GM19372 (cell line): Measurements from ENCODE around the gene CAMK2G.
A peak's percentile ranks its signal among the peaks of the same experiment; 100 is the strongest.
"Not testable (repeated sequence)": the region's sequence is repeated elsewhere in the genome, so short reads cannot be mapped to it uniquely, and the experiment has no call there.

Experiments
- ATAC-seq: cut with Tn5 transposase; IDR thresholded peaks from one replicate; pipeline ENCODE4 v1.9.1; 2021; ENCODE audit warnings: mild to moderate bottlenecking, low read depth, moderate library complexity; ENCODE audit not compliant: unreplicated experiment

Gene CAMK2G

DNA sequence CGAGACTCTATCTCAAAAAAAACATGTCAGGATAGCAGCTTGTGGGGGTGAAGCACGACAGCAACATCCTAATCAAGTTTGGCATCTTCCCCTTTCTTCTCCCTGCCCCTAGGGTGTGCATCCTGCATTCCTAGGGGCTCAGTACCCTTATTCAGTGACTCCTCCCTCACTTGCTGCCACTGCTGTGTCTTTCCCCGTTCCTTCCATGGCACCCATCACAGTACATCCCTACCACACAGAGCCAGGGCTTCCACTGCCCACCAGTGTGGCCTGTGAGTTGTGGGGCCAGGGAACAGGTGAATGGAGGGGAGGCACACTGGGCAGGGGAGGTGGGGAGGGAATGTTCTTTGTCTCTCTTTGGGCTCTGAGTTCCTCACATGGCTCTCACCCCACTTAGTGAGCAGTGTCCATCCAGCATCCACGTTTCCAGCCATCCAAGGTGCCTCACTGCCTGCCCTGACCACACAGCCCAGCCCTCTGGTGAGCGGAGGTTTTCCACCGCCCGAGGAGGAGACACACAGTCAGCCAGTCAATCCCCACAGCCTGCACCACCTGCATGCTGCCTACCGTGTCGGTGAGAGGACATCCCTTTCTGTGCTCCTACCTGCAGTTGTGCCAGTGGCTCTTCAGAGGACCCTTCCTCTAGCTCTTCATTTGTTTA is 74.3 kb downstream of the CAMK2G start:
- ATAC-seq = no peak

DNA sequence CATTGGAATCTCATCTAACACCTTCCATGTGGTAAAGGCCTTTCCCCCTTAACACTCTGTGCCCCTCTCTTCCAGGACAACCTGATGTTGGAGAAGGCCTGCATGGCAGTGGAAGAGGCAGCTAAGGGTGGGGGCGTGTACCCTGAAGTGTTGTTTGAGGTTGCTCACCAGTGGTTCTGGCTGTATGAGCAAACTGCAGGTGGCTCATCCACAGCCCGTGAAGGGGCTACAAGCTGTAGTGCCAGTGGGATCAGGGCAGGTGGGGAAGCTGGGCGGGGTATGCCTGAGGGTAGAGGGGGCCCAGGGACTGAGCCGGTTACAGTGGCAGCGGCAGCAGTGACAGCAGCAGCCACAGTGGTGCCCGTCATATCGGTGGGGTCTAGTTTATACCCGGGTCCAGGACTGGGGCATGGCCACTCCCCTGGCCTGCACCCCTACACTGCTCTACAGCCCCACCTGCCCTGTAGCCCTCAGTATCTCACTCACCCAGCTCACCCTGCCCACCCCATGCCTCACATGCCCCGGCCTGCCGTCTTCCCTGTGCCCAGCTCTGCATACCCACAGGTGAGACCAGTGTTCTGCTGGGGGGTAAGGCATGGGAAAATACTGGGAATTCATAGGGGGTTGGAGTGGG is 75.3 kb downstream of the CAMK2G start:
- ATAC-seq = no peak

DNA sequence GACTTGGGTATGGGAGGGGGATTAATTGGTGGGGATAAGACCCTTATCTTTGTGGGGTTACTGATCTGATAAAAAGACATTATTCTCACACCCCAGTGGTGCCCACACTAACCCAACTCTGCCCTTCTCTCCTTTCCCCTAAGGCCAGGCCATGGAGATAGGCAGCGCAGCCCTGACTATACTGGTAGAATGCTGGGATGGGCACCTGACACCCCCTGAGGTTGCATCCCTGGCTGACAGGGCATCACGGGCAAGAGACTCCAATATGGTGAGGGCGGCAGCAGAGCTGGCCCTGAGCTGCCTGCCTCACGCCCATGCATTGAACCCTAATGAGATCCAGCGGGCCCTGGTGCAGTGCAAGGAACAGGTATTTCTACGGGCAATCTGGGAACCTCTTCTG is 76.3 kb downstream of the CAMK2G start:
- no peak for ATAC-seq

DNA sequence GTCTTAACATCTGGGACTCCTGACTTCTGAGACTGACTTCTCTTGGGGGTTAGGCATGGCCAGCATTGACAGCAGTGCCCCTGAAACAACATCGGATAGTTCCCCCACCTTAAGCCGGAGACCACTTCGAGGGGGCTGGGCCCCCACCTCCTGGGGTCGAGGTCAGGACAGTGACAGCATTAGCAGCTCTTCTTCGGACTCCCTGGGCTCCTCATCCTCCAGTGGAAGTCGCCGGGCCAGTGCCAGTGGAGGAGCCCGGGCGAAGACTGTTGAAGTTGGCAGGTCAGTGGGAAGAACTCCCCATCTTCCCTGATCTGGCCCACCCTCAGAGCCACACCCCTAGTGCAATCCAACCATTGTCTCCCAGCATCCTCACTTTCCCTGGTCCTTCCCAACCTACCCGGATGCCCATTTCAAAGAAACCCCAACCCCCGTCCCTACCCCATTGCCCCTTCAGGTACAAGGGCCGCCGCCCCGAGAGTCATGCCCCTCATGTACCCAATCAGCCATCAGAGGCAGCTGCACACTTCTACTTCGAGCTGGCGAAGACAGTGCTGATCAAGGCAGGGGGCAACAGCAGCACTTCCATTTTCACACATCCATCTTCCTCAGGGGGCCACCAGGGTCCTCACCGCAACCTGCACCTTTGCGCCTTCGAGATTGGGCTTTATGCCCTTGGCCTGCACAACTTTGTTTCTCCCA is 76.9 kb downstream of the CAMK2G start:
- ATAC-seq = no peak

DNA sequence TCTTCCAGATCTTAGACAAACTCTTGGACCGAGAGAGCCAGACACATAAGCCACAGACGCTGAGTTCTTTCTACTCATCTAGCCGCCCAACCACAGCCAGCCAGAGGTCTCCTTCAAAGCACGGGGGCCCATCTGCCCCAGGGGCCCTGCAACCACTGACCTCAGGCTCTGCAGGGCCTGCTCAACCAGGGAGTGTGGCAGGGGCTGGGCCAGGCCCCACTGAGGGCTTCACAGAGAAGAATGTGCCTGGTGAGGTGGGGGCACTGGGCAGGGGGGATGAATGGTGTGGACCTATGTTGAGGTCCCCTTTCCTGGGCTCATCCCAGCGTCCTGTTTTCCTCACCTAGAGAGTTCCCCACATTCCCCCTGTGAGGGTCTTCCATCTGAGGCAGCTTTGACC is 77.6 kb downstream of the CAMK2G start:
- no peak for ATAC-seq

DNA sequence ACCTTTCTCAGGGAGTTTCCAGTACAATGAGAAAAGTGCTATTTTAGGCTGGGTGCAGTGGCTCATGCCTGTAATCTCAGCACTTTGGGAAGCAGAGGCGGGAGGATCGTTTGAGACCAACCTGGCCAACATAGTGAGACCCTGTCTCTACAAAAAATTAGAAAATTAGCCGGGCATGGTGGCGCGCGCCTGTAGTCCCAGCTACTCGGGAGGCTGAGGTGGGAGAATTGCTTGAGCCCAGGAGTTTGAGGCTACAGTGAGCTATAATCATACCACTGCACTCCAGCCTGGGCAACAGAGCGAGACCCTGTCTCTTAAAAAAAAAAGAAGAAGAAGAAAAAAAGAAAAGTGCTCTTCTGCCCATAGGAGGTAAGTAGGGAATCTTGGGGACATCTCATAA is 78.3 kb downstream of the CAMK2G start:
- not testable (repeated sequence) for ATAC-seq

DNA sequence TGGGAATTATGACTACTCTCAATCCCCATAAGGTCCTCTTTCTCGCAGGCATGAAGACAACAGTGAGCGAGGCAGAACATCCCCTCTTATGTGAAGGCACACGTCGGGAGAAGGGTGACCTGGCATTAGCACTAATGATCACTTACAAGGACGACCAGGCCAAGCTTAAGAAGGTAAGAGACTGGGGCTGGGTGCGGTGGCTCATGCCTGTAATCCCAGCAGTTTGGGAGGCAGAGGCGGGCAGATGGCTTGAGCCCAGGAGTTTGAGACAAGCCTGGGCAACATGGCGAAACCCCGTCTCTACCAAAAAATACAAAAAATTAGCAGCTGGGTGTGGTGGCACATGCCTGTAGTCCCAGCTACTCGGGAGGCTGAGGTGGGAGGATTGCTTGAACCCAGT is 78.9 kb downstream of the CAMK2G start:
- not testable (repeated sequence) for ATAC-seq

DNA sequence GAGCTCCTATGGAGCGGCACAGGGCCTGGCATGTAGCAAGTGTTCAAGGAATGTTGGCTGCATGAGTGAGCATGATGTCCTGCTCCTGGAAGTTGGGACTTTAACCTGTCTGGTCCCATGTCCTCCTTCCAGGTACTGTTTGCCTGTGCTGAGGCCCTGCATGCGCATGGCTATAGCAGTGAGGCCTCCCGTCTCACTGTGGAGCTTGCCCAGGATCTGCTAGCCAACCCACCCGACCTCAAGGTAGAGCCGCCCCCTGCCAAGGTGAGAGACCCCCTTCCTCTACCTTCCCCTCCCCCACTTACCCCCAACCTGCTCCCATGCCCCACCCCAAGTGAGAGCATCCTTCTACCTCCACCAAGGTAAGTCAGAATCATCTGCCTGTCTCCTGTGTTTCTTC is 80.9 kb downstream of the CAMK2G start:
- ATAC-seq = no peak

DNA sequence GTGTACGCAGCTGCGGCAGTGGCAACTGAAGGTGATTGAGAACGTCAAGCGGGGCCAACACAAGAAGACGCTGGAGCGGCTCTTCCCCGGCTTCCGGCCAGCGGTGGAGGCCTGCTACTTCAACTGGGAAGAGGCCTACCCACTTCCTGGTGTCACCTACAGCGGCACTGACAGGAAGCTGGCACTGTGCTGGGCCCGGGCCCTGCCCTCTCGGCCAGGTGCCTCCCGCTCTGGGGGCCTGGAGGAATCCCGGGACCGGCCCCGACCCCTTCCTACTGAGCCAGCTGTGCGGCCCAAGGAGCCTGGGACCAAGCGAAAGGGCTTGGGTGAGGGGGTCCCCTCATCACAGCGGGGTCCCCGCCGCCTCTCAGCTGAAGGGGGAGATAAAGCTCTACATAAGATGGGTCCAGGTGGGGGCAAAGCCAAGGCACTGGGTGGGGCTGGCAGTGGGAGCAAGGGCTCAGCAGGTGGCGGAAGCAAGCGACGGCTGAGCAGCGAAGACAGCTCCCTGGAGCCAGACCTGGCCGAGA is 82.4 kb downstream of the CAMK2G start:
- no peak for ATAC-seq

DNA sequence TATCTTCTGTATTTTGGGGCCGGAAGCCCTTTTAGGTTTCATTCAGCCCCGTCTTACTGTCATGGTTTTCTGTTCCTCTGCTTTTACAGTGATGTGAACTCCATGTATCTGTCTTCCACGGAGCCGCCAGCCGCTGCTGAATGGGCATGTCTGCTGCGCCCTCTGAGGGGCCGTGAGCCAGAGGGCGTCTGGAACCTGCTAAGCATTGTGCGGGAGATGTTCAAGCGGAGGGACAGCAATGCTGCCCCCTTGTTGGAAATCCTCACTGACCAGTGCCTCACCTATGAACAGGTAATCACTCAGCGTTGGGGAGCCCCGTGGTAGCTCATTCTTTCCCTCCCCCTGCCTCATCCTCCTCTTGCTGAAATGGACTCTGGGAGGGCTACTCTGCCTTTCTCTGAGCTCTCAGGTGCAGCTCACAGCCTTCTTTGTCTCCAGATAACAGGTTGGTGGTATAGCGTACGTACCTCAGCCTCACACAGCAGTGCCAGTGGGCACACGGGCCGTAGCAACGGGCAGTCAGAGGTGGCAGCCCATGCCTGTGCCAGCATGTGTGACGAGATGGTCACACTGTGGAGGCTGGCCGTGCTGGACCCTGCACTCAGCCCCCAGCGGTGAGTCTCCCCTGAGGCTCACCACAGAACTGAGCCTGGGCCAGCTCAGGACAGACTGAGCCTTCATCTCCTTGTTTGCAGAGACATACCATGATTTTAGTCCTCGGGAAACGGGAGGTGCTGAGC is 83.3 kb downstream of the CAMK2G start:
- ATAC-seq = no peak

DNA sequence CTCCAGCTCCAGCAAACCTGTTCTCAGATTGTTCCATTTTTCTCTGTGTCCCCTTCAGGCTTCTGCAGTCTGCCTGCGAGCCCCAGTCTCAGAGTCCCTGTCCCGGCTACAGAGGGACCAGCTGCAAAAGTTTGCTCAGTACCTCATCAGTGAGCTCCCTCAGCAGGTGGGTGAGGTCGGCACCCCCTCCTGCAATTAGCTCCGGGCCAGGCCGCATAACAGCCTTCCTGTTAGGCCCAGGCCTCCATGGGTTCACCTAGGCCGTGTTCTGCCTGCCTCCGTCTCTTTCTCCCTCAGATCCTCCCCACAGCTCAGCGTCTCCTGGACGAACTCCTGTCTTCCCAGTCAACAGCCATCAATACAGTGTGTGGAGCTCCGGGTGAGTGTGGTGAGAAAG is 84.7 kb downstream of the CAMK2G start:
- ATAC-seq = no peak

DNA sequence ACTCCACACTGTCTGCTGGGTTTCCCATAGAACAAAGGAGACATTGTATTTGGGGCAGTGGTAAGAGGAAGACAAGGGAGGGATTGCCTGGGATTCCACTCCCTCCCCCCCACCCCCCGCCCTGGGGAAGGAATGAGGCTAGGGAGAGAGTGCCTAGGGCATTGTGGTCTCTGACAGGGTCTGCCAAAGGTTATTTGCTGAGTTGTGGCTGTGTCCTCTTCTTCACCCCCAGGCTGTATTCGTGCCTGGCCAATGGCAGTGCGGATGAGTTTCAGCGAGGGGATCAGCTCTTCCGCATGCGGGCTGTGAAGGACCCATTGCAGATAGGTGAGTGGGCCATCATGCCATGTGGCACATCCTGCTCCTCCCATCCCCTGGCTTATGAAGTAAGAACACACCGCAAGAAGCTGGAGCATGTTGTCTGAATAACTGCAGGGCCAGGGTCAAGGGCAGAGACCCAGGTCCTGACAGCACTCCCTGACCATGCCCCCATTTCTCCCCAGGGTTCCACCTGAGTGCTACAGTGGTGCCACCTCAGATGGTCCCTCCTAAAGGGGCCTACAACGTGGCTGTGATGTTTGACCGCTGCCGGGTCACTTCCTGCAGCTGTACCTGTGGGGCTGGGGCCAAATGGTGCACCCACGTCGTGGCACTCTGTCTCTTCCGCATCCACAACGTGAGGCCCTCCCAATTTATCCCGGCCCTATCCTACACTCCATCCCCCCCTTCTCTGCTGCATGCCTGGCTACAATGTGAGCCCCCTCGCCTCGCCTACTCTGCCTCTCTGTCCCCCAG is 85.3 kb downstream of the CAMK2G start:
- ATAC-seq = no peak

DNA sequence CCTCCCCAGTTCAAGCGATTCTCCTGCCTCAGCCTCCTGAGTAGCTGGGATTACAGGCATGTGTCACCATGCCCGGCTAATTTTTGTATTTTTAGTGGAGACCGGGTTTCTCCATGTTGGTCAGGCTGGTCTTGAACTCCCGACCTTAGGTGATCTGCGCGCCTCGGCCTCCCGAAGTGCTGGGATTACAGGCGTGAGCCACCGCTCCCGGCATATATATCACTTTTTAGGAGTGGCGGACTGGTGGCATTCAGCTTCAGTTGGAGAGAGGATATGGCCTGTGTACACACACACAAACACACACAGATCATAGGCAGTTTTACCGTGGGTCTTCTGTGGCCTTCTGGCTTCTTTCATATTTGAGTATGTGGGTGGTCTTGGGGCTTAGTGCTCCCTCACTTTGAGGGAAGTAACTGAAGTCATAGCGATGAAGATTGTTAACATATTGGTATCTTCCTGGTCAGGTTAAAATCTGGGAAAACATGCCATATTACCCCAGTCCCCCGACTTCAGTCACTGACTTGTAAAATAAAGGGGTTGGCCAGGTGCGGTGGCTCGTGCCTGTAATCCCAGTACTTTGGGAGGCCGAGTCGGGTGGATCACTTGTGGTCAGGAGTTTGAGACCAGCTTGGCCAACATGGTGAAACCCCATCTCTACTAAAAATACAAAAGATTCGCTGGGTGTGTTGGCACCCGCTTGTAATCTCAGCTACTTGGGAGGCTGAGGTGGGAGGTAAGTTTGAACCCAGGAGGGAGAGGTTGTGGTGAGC is 87.1 kb downstream of the CAMK2G start:
- ATAC-seq = not testable (repeated sequence)

DNA sequence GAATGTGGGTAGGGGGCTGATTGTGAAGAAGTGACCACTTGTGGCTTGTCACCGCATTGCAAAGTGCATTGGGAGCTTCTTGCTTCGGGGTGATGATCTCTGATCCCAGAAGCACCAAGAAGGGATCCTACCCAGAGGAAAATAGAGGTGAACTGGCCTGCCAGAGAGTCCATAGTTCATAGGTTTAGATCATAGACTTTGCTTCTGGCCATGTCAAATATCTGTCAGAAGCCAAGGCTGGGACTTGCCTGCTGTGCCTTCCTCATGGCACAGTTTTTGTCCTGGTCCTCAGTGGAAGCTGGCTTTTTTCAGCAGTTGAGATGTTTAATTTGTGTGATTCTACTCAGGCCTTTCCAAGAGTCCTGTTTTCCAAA is 87.9 kb downstream of the CAMK2G start:
- ATAC-seq = no peak

DNA sequence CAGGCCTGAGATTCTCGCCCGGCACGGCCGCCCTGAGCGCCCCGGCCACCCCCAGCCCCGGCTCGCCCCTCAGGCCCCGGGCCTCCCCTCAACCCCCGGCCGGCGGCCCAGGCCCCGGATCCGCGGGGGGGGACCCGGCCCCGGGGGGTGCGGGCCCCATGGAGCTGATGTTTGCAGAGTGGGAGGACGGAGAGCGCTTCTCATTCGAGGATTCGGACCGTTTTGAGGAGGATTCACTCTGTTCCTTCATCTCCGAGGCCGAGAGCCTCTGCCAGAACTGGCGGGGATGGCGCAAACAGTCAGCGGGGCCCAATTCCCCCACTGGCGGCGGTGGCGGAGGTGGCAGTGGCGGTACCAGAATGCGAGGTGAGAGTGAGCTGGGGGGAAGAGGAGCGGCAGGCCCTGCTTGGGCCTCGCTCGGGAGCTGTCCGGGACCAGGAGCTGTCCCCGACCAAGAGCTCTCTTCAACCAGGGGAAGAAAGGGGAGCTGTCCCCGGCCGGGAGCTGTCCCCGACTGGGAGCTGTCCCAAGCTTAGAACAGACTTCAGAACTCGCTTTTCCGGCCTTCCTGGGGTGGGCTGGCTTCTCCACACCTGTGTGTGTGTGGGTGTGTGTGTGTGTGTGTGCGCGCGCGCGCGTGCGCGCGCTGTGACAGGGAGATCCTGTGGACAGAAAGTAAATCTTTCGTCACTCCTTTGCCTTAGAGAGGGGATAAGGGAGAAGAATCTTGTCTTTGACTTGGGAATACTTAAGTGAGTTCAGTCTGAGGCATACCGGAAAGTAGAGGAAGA is 88.4 kb downstream of the CAMK2G start:
- ATAC-seq = peak; percentile 19

DNA sequence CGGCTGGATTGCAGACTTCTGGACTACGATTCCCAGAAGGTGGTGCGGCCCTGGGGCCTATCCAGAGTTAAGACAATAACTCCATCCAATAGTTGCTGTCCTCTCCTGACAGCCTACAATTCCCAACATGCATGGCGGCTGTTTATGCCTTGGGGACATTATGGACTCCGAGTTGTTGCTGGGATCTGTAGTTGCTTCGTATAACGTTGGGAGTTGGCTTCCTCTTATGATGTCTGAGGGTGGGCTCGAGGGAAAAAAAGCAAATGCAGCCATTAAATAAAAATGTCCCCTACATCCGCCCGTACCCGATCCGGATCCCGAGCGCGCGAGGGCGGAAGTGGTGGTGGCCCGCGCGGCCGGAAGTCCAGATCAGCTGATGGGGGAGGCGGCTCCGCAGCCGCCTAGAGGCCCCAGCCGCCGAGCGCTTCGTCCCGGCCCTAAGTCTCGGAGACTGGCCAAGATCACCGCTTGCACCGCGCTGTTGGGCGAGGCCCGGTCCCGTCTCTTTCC is 89.1 kb downstream of the CAMK2G start, which contains the start of gene ZSWIM8:
ZSWIM8 (plus strand) TSS at position 396 of the 510 bp plus-strand sequence. CDS start 273 bp downstream, outside the sequence.
- peak; percentile 67 for ATAC-seq

DNA sequence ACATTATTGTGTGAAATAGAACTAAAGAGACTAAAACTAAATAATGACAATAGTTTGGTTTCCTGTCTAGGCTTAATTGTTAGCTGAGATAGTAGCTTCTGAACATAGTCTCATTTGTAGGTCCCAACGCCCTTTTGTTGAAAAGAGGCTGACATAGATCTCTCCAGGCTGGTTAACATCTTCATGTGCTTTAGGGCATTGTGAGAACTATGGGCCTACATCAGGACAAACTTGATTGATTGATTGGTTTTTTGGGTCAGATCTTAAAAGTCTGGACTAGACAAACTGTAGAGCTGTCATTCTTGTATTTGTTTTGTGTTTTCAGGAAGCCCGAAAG is 91.6 kb downstream of the CAMK2G start:
- ATAC-seq = no peak
